Mesothelial cell of epicardium (in vitro differentiated cells): ENCODE measurements around the gene SLC4A3. TPM values are rescaled to one million over a fixed set of nuclear protein-coding genes. Genes with fewer than 3 reads are reported as not detected.
A peak's percentile ranks its signal among the peaks of the same experiment; 100 is the strongest.

ENCODE experiments used
- DNase-seq, 2 experiments: peaks; one replicate each; pipeline ENCODE4 v3.0.0; 2021; ENCODE audit warnings: low spot score in 2 of 2; ENCODE audit not compliant: unreplicated experiment in 2 of 2
- H3K27ac Mint-ChIP-seq: 2 replicates; pipeline ENCODE4 v1.8.0; 2021; ENCODE audit warnings: mixed read lengths
- H3K27me3 Mint-ChIP-seq: 2 replicates; pipeline ENCODE4 v1.8.0; 2021; ENCODE audit warnings: low read depth, mixed read lengths
- H3K36me3 Mint-ChIP-seq: 2 replicates; pipeline ENCODE4 v1.8.0; 2021; ENCODE audit warnings: mixed read lengths
- H3K4me1 Mint-ChIP-seq: 2 replicates; pipeline ENCODE4 v1.8.0; 2021; ENCODE audit warnings: mixed read lengths
- H3K4me3 Mint-ChIP-seq: 2 replicates; pipeline ENCODE4 v1.8.0; 2021; ENCODE audit warnings: mild to moderate bottlenecking, moderate library complexity, mixed read lengths
- H3K9me3 Mint-ChIP-seq: 2 replicates; pipeline ENCODE4 v1.8.0; 2021; ENCODE audit warnings: mixed read lengths
- total RNA-seq: library from RNA; stranded (reverse); gene quantifications from 3 replicates; pipeline ENCODE4 v1.2.1, GENCODE V29; 2021
- TF ChIP-seq, protein P1 (sequence below): fragments of 200-600 bp; sonication (generic); IDR thresholded peaks from one replicate; pipeline ENCODE4 v1.5.0; 2021; ENCODE audit warnings: antibody characterized with exemption; ENCODE audit not compliant: unreplicated experiment

Gene SLC4A3
- total RNA-seq, 1 donor from 2014 or later: 23.6 TPM

DNA sequence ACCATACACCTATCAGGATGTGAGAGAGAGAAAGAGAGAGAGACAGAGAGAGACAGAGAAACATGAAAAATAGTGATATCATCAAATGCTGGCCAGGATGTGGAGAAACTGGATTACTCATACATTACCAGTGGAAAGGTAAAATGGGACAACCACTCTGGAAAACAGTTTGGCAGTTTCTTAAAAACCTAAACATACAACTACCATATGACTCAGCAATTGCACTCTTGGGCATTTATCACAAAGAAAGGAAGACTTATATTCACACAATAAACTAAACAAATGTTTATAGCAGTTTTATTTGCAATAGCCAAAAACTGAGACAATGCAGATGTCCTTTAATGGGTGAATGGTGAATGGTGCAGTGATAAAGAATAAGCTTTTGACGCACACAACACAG lies 29.1 kb downstream of the SLC4A3 start:
- peaks cover 42% of the 10 kb centered on the region for H3K9me3 Mint-ChIP-seq

DNA sequence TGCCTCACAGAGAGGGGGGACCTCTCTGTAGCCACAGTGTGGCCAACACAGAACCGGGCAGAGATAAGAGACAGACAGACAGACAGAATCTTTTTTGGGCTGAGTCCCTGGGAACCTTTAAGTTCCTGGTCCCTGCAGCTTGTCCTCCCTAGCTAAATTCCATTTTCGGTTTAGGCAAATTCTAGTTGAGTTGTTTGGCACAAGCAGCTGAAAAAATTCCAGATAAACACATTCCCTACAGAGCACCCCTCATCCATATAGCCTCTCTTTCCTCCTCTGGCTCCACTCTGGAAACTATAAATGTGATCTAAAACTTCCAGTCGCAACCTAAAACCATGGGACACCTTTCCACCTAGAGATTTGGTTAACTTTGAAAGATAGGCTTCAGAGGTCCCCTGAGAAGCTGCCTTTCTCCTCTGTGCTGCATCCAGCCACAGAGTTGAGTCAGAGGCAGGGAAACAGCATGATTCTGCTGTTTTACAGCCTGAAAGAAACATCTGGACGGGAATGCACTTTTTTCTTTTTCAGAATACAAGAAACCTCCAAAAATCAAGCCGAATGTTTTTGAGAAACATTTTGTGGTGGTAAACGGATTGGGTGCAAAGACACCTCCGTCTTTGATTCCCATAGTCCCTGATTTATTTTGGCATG lies 30.9 kb downstream of the SLC4A3 start:
- no peak overlapping the region for H3K27ac Mint-ChIP-seq
- H3K4me1 Mint-ChIP-seq: peaks cover 9% of the 10 kb centered on the region
- H3K36me3 Mint-ChIP-seq: peaks cover 10% of the 10 kb centered on the region
- H3K9me3 Mint-ChIP-seq: peaks cover 42% of the 10 kb centered on the region
- no peak for DNase-seq
- H3K27me3 Mint-ChIP-seq: no peaks in the 10 kb centered on the region
- TF ChIP-seq, protein P1, sequence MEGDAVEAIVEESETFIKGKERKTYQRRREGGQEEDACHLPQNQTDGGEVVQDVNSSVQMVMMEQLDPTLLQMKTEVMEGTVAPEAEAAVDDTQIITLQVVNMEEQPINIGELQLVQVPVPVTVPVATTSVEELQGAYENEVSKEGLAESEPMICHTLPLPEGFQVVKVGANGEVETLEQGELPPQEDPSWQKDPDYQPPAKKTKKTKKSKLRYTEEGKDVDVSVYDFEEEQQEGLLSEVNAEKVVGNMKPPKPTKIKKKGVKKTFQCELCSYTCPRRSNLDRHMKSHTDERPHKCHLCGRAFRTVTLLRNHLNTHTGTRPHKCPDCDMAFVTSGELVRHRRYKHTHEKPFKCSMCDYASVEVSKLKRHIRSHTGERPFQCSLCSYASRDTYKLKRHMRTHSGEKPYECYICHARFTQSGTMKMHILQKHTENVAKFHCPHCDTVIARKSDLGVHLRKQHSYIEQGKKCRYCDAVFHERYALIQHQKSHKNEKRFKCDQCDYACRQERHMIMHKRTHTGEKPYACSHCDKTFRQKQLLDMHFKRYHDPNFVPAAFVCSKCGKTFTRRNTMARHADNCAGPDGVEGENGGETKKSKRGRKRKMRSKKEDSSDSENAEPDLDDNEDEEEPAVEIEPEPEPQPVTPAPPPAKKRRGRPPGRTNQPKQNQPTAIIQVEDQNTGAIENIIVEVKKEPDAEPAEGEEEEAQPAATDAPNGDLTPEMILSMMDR: no peak
- H3K4me3 Mint-ChIP-seq: no peak overlapping the region

More for the DNA sequence above, 29.1 kb downstream of the SLC4A3 start:
- no peaks in the 10 kb centered on the region for H3K27me3 Mint-ChIP-seq
- TF ChIP-seq, protein P1: no peak
- H3K27ac Mint-ChIP-seq: no peak overlapping the region
- no peak for DNase-seq
- H3K4me3 Mint-ChIP-seq: no peak overlapping the region
- peaks cover 3% of the 10 kb centered on the region for H3K4me1 Mint-ChIP-seq
- peaks cover 10% of the 10 kb centered on the region for H3K36me3 Mint-ChIP-seq

DNA sequence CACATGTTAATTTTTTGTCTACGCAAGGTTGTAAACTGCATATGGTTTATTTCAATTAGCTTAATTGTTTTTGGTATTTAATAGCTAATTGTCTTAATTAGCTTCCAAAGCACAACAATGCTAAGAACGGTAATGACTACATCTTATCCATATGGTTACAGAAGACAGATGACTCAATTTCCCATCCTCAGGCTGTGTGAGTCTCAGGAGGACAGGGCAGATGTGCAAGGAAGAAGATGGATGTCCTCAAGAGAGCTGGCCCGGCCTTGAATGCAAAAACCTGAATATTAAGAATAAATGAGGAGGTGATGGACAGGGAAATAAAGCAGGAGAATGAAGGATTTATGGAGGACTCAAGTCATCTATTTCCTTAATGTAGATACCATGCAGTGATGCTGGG lies 31.4 kb downstream of the SLC4A3 start:
- H3K9me3 Mint-ChIP-seq: peaks cover 42% of the 10 kb centered on the region
- H3K36me3 Mint-ChIP-seq: peaks cover 10% of the 10 kb centered on the region
- no peaks in the 10 kb centered on the region for H3K27me3 Mint-ChIP-seq
- peaks cover 9% of the 10 kb centered on the region for H3K4me1 Mint-ChIP-seq
- H3K27ac Mint-ChIP-seq: no peak overlapping the region
- DNase-seq: no peak
- no peak overlapping the region for H3K4me3 Mint-ChIP-seq
- TF ChIP-seq, protein P1: no peak

DNA sequence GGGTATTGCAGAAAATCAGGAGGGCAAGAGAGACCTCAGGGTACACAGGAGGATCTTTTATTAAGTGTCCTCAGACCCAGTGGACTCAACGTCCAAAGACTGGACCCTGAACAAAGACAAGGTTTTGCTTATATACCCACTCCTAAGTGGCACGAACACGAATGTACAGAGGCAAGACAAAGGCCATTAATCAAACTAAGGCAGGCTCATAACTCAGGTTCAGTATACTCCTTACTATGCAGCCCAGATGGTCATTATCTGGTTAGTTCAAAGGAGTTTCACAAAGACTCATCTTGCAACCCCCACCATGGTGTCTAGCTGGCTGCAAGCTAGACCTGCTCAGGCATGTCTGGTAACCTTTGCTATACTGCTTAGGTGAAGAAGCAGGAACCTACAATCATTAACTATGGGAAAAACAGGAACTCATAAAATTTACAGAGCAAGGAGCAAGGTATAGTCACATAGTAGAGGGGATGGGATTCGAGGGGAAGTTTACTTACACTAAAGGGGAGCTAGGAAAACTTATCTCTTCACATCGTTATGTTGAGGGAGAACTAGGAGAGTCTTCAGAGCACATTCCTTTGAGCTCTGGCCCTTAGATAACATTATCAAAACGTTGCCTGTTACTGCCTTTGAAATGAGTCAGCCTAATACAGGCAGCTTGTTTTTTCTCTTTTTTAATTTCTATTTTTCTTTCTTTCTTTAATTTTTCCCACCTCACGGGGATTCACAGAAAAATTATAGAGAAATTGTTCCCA lies 33.9 kb downstream of the SLC4A3 start:
- TF ChIP-seq, protein P1: no peak
- no peak overlapping the region for H3K4me3 Mint-ChIP-seq
- no peaks in the 10 kb centered on the region for H3K27me3 Mint-ChIP-seq
- DNase-seq: no peak
- H3K27ac Mint-ChIP-seq: peak overlapping the region; percentile 13
- peaks cover 10% of the 10 kb centered on the region for H3K36me3 Mint-ChIP-seq
- H3K9me3 Mint-ChIP-seq: peaks cover 39% of the 10 kb centered on the region
- H3K4me1 Mint-ChIP-seq: peaks cover 16% of the 10 kb centered on the region

DNA sequence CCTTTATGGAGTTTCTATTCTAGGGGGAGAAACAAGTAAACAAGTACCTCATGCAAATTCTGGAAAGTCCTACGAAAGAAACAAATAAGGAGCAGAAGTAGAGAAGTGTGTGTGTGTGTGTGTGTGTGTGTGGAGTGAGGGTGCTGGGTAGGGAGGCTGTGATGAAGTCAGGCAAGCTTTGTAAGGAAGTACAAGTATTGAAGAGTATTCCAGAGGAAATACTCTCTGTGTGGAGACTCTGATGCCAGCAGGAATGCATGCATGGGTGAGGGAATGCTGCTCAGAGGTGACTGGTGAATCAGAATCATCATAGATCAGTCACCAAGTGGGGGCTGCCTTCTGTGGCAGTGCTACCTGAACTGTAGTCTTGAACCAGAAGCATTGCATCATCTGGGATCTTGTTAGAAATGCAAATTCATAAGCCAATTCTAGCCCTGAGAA lies 34.5 kb downstream of the SLC4A3 start:
- TF ChIP-seq, protein P1: no peak
- no peak for DNase-seq
- H3K27ac Mint-ChIP-seq: peak overlapping the region; percentile 13

More for the DNA sequence above, 34.5 kb downstream of the SLC4A3 start:
- peaks cover 33% of the 10 kb centered on the region for H3K9me3 Mint-ChIP-seq
- peaks cover 10% of the 10 kb centered on the region for H3K36me3 Mint-ChIP-seq
- no peaks in the 10 kb centered on the region for H3K27me3 Mint-ChIP-seq
- peaks cover 16% of the 10 kb centered on the region for H3K4me1 Mint-ChIP-seq
- no peak overlapping the region for H3K4me3 Mint-ChIP-seq
